AG09319 (cell line): ENCODE data around the gene HYCC1.

Experiments used
- DNase-seq: peaks from one replicate; pipeline ENCODE4 v3.0.0-alpha.2; 2010; ENCODE audit warnings: low read depth; ENCODE audit errors: extremely low read depth
- CTCF ChIP-seq: IDR thresholded peaks from 2 replicates; pipeline ENCODE4 v1.5.1; 2011; ENCODE audit warnings: low read depth, mild to moderate bottlenecking, inconsistent platforms, low read length, moderate library complexity

The HYCC1 gene

GRCh38 chr7:23001610-23002009 is 12.3 kb downstream of the HYCC1 start:
- no peak for DNase-seq
- TF ChIP-seq CTCF = no peak

GRCh38 chr7:23000597-23001360 is 13.2 kb downstream of the HYCC1 start:
- DNase-seq = no peak
- no peak for TF ChIP-seq CTCF

- no peak for TF ChIP-seq CTCF
- no peak for DNase-seq
Measured at GRCh38 chr7:22998519-22998896, 15.4 kb downstream of the HYCC1 start.

GRCh38 chr7:22997871-22998518 is 15.9 kb downstream of the HYCC1 start:
- DNase-seq = no peak
- no peak for TF ChIP-seq CTCF

- DNase-seq = no peak
Measured at GRCh38 chr7:22996470-22996869, 17.5 kb downstream of the HYCC1 start.

GRCh38 chr7:22995011-22995410 is 18.9 kb downstream of the HYCC1 start:
- no peak for DNase-seq
- TF ChIP-seq CTCF = no peak

More at GRCh38 chr7:22996470-22996869, 17.5 kb downstream of the HYCC1 start:
- TF ChIP-seq CTCF = no peak
